Midbrain (tissue), 1 donor: ENCODE data around the gene STX8.

Source experiments
- DNase-seq: peaks from one replicate; lab custom pipeline; 2025; lab: John Stamatoyannopoulos, UW

STX8 gene

GRCh38 chr17:9439851-9440250 lies 135.8 kb downstream of the STX8 start:
- no peak for DNase-seq

GRCh38 chr17:9436630-9437029 lies 139.0 kb downstream of the STX8 start:
- no peak for DNase-seq

GRCh38 chr17:9435165-9435564 lies 140.5 kb downstream of the STX8 start:
- DNase-seq = no peak

- no peak for DNase-seq
These were observed 141.0 kb downstream of the STX8 start for GRCh38 chr17:9434642-9435057.

GRCh38 chr17:9432934-9433421 lies 142.6 kb downstream of the STX8 start:
- DNase-seq = no peak

- peak; percentile 16 for DNase-seq
These were observed 143.3 kb downstream of the STX8 start for GRCh38 chr17:9432134-9432885.

- DNase-seq = no peak
These were observed 144.0 kb downstream of the STX8 start for GRCh38 chr17:9431620-9432019.

GRCh38 chr17:9427465-9428315 lies 147.9 kb downstream of the STX8 start:
- no peak for DNase-seq

GRCh38 chr17:9424071-9424640 lies 151.5 kb downstream of the STX8 start:
- no peak for DNase-seq

- DNase-seq = no peak
These were observed 154.1 kb downstream of the STX8 start for GRCh38 chr17:9421525-9421924.

GRCh38 chr17:9419932-9420453 lies 155.6 kb downstream of the STX8 start:
- no peak for DNase-seq

- no peak for DNase-seq
These were observed 161.1 kb downstream of the STX8 start for GRCh38 chr17:9414471-9414870.

GRCh38 chr17:9410737-9411136 lies 164.9 kb downstream of the STX8 start:
- DNase-seq = no peak

GRCh38 chr17:9410301-9410700 lies 165.3 kb downstream of the STX8 start:
- DNase-seq = no peak

GRCh38 chr17:9409878-9410277 lies 165.7 kb downstream of the STX8 start:
- DNase-seq = no peak

GRCh38 chr17:9408868-9409829 lies 166.5 kb downstream of the STX8 start:
- no peak for DNase-seq

GRCh38 chr17:9408381-9408780 lies 167.2 kb downstream of the STX8 start:
- DNase-seq = no peak

- DNase-seq = no peak
These were observed 169.5 kb downstream of the STX8 start for GRCh38 chr17:9406046-9406606.

- DNase-seq = no peak
These were observed 172.4 kb downstream of the STX8 start for GRCh38 chr17:9403257-9403656.

GRCh38 chr17:9402590-9403199 lies 172.9 kb downstream of the STX8 start:
- DNase-seq = peak; percentile 3
